GM12892 (cell line): ENCODE measurements around the gene RAN.
"Not testable (repeated sequence)": the region's sequence is repeated elsewhere in the genome, so short reads cannot be mapped to it uniquely, and the experiment has no call there.

Experiments
- DNase-seq: peaks from one replicate; pipeline ENCODE4 v3.0.0; 2011; ENCODE audit not compliant: insufficient read length
- FAIRE-seq: peaks from 2 replicates; lab custom pipeline; 2011; peaks lifted over from hg19 to GRCh38; lab: Jason Lieb, UNC
- POLR2A ChIP-seq: IDR thresholded peaks from 2 replicates; pipeline ENCODE4 v1.6.1; 2011; ENCODE audit warnings: low read depth, low read length, control low read depth
- POLR2AphosphoS5 ChIP-seq: IDR thresholded peaks from 2 replicates; pipeline ENCODE4 v1.6.1; 2011; ENCODE audit warnings: low read depth, low read length, control low read depth
- TAF1 ChIP-seq: IDR thresholded peaks from 2 replicates; pipeline ENCODE4 v1.6.1; 2011; ENCODE audit warnings: low read depth, mild to moderate bottlenecking, control low read depth, low read length, borderline replicate concordance

RAN gene

DNA sequence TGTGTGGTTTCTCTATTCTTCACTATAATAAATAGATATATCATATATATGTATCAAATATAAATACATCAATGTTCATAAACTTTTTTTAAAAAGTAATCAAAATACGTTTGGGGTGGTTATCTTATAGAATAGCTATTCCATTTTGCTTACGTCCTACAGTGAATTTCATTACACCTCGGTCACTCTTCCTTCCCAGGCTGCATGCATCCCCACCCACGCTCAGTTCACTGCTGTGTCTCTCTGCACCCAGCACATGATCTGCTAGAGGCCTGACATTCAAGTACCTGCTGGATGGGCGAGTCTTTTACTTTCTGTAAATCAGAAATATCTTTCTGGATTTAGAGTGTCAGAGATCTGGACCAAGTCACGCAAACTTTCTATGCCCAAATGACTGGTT lies 36.4 kb upstream of the RAN start:
- TF ChIP-seq POLR2AphosphoS5 (no peak), POLR2A (no peak), TAF1 (no peak)
- FAIRE-seq (no peak), DNase-seq (no peak)

DNA sequence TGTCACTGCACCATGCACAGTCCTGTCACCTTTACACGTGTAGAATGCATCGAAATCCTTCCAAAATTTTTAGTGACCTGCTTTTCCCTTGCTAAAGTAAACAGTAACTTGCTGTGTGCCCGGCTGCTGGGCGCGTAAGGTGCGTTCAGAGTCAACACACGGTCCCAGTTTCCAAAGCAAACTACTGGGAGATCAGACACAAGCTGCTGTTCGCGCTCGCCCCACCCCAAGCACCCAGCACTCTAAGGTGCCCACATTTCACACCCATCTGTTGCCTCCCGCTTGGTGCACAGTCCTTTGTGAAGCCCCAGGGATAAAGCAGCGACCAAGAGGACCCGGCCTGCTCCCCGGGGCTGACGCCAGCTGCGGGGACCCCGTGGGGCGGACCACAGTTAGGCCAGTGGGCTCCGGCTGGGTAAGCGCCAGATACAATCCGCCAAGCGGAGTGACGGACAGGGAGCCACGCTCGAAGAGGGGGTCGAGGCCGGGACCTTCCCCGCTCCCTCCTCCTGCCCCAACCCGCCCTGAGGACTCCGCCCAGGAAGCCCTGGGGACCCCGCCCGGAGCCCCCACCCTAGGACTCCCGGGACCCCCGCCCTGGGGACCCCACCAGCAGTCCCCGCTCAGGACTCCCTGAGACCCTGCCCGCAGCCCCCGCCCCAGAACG lies 33.4 kb upstream of the RAN start:
- TF ChIP-seq TAF1 (no peak), POLR2A (no peak), POLR2AphosphoS5 (no peak)
- DNase-seq (peak; percentile 41), FAIRE-seq (no peak)

GRCh38 chr12:130838951-130839769 lies 32.7 kb upstream of the RAN start, which contains the start of gene STX2:
Gene STX2 (minus strand): TSS chr12:130839250. CDS start chr12:130839099, 151 bp downstream.
- TF ChIP-seq POLR2AphosphoS5 = no peak
- no peak for TF ChIP-seq TAF1
- no peak for TF ChIP-seq POLR2A
- FAIRE-seq (peak; percentile 85), DNase-seq (peak; percentile 91)

- no peak for TF ChIP-seq TAF1
- TF ChIP-seq POLR2AphosphoS5 = no peak
- TF ChIP-seq POLR2A = no peak
- no peak for DNase-seq
- no peak for FAIRE-seq
Measured at GRCh38 chr12:130839770-130840404, 32.0 kb upstream of the RAN start.

GRCh38 chr12:130846369-130846768 lies 25.5 kb upstream of the RAN start:
- no peak for FAIRE-seq
- TF ChIP-seq TAF1 (no peak), POLR2AphosphoS5 (no peak), POLR2A (no peak)

DNA sequence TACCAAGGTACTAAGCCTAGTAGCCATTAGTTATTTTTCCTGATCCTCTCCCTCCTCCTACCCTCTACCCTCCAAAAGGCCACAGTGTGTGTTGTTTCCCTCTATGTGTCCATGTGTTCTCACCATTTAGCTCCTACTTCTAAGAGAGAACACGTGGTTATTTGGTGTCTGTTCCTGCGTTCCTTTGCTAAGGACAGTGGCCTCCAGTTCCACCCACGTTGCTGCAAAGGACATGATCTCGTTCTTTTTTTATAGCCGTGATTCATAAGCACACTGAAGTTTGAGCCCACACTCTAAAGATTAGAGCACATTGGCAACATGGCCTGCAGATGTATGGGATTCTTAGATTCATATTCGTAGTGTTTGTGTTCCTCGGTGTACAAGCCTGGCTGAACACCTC lies 24.8 kb upstream of the RAN start:
- DNase-seq (no peak), FAIRE-seq (no peak)
- no peak for TF ChIP-seq POLR2A
- TF ChIP-seq TAF1 = no peak
- no peak for TF ChIP-seq POLR2AphosphoS5

More at GRCh38 chr12:130846369-130846768, 25.5 kb upstream of the RAN start:
- DNase-seq = no peak

GRCh38 chr12:130848105-130848504 lies 23.8 kb upstream of the RAN start:
- not testable (repeated sequence) for FAIRE-seq, DNase-seq

DNA sequence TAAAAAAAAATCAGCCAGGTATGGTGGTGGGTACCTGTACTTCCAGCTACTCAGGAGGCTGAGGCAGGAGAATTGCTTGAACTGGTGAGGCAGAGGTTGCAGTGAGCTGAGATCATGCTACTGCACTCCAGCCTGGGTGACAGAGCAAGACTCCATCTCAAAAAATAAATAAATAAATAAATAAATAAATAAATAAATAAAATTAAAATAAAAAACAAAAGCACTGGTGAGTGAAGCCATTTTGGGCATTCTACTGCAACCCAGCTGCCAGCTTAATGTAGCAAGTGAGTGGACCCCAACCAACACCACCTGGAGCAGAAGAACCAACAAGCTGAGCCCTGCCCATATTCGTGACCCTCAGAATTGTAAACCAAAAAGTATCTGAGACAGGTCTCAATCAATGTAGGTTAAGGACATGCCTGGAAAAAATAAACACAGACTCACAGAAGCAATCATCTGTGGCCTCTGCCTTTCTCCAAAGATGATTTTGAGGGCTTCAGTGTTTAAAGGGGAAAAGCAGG lies 23.0 kb upstream of the RAN start:
- FAIRE-seq, DNase-seq: not testable (repeated sequence)

GRCh38 chr12:130849561-130850417 lies 22.1 kb upstream of the RAN start:
- FAIRE-seq (no peak), DNase-seq (no peak)
- no peak for TF ChIP-seq POLR2A
- no peak for TF ChIP-seq TAF1
- TF ChIP-seq POLR2AphosphoS5 = no peak

DNA sequence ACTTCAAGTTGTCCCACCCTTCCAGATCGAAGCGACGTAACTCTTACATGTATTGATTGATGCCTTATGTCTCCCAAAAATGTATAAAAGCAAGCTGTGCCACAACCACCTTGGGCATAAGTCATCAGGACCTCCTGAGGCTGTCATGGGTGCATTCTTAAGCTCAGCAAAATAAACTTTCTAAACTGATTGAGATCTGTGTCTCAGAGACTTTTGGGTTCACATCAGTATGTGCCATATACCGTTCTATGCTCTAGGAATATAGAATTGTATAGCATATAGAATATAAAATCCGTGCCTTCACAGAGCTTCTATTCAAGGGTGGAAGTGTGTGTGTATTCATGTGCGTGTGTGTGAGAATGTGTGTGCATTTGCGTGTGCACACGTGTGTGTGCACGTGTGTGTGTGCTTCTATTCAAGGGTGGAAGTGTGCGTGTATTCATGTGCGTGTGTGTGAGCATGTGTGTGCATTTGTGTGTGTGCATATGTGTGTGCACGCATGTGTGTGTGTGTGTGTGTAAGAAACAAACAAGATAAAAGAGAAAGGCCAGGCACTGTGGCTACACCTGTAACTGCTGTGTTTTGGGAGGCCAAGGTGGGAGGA lies 21.3 kb upstream of the RAN start:
- DNase-seq = no peak
- no peak for FAIRE-seq
- TF ChIP-seq TAF1 = no peak
- no peak for TF ChIP-seq POLR2AphosphoS5
- no peak for TF ChIP-seq POLR2A

DNA sequence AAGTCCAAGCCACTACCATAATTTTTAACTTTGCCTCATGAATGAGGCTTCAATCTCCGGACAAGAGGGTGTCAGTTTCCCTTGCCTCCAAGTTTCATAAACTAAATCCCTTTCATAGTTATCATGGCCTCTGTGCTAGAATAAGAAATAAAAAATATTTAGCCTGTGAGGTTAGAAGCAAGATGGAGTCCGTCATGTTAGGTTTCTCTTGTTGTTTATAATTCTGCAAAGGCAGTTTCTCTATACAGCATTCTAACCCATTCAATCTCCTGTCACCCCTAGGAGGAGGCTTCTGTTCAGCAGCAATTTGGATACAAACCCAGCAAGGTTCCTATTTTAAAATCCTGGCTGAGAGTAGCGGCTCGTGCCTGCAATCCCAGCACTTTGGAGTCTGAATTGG lies 15.8 kb upstream of the RAN start:
- no peak for TF ChIP-seq TAF1
- TF ChIP-seq POLR2AphosphoS5 = no peak
- TF ChIP-seq POLR2A = no peak
- DNase-seq (no peak), FAIRE-seq (no peak)
